HG02571 (cell line): ENCODE measurements around the gene DLK1.

Source experiments
- ATAC-seq: cut with Tn5 transposase; IDR thresholded peaks from one replicate; pipeline ENCODE4 v1.9.1; 2021; ENCODE audit warnings: mild to moderate bottlenecking, moderate library complexity; ENCODE audit not compliant: unreplicated experiment

The DLK1 gene

GRCh38 chr14:100693877-100694578 is 32.7 kb upstream of the DLK1 start:
- no peak for ATAC-seq

GRCh38 chr14:100694579-100695422 is 31.9 kb upstream of the DLK1 start:
- no peak for ATAC-seq

- ATAC-seq, result no peak
Observed at GRCh38 chr14:100695423-100695738, 31.3 kb upstream of the DLK1 start.

GRCh38 chr14:100696008-100696407 is 30.7 kb upstream of the DLK1 start:
- no peak for ATAC-seq

GRCh38 chr14:100696590-100696989 is 30.1 kb upstream of the DLK1 start:
- ATAC-seq, result no peak

GRCh38 chr14:100698066-100698465 is 28.6 kb upstream of the DLK1 start:
- ATAC-seq, result no peak

- ATAC-seq, result no peak
Observed at GRCh38 chr14:100698666-100699448, 27.8 kb upstream of the DLK1 start.

GRCh38 chr14:100701314-100701713 is 25.4 kb upstream of the DLK1 start:
- ATAC-seq, result no peak

- ATAC-seq, result no peak
Observed at GRCh38 chr14:100702590-100702989, 24.1 kb upstream of the DLK1 start.

- no peak for ATAC-seq
Observed at GRCh38 chr14:100703386-100704220, 23.1 kb upstream of the DLK1 start.

- no peak for ATAC-seq
Observed at GRCh38 chr14:100706200-100706599, 20.5 kb upstream of the DLK1 start.

GRCh38 chr14:100706860-100707259 is 19.8 kb upstream of the DLK1 start:
- no peak for ATAC-seq

- no peak for ATAC-seq
Observed at GRCh38 chr14:100708425-100709288, 18.0 kb upstream of the DLK1 start.

- no peak for ATAC-seq
Observed at GRCh38 chr14:100709289-100710284, 17.1 kb upstream of the DLK1 start.

GRCh38 chr14:100710391-100710790 is 16.3 kb upstream of the DLK1 start:
- no peak for ATAC-seq

GRCh38 chr14:100710826-100711462 is 15.7 kb upstream of the DLK1 start:
- ATAC-seq, result no peak

- ATAC-seq, result no peak
Observed at GRCh38 chr14:100711493-100711892, 15.2 kb upstream of the DLK1 start.

- no peak for ATAC-seq
Observed at GRCh38 chr14:100712490-100712889, 14.2 kb upstream of the DLK1 start.
